GM12801 (cell line): Measurements from ENCODE around the gene CLSTN1.

Experiments used
- CTCF ChIP-seq: IDR thresholded peaks from one replicate; pipeline ENCODE4 v1.5.1; 2011; ENCODE audit warnings: control low read depth; ENCODE audit not compliant: insufficient read length; ENCODE audit errors: extremely low read depth

CLSTN1 gene

GRCh38 chr1:9805006-9805508, 18.7 kb downstream of the CLSTN1 start:
- TF ChIP-seq CTCF, result no peak

- TF ChIP-seq CTCF, result no peak
These were observed 21.9 kb downstream of the CLSTN1 start for GRCh38 chr1:9801909-9802308.

GRCh38 chr1:9798236-9799130, 25.3 kb downstream of the CLSTN1 start:
- TF ChIP-seq CTCF, result no peak

GRCh38 chr1:9797049-9797448, 26.7 kb downstream of the CLSTN1 start:
- no peak for TF ChIP-seq CTCF

GRCh38 chr1:9794081-9794480, 29.7 kb downstream of the CLSTN1 start:
- no peak for TF ChIP-seq CTCF

GRCh38 chr1:9793291-9793690, 30.5 kb downstream of the CLSTN1 start:
- no peak for TF ChIP-seq CTCF

- TF ChIP-seq CTCF, result no peak
These were observed 31.4 kb downstream of the CLSTN1 start for GRCh38 chr1:9792156-9793042.
